Mucosa of stomach (tissue), 1 donor: Measurements from ENCODE around the gene TMEM250.
A peak's percentile ranks its signal among the peaks of the same experiment; 100 is the strongest.

Source experiments
- H3K27me3 ChIP-seq: one replicate; pipeline ENCODE4 v1.7.0; 2013; ENCODE audit warnings: mild to moderate bottlenecking, low read length; ENCODE audit not compliant: control insufficient read depth, insufficient read depth
- H3K36me3 ChIP-seq: one replicate; pipeline ENCODE4 v1.7.0; 2013; ENCODE audit warnings: low read length; ENCODE audit not compliant: control insufficient read depth, insufficient read depth
- H3K4me1 ChIP-seq: one replicate; pipeline ENCODE4 v1.7.0; 2013; ENCODE audit warnings: mild to moderate bottlenecking, low read length; ENCODE audit not compliant: control insufficient read depth, insufficient read depth
- H3K4me3 ChIP-seq: one replicate; pipeline ENCODE4 v1.7.0; 2013; ENCODE audit warnings: low read length
- H3K9ac ChIP-seq: one replicate; pipeline ENCODE4 v1.7.0; 2013; ENCODE audit warnings: mild to moderate bottlenecking, low read length, moderate library complexity
- H3K9me3 ChIP-seq: one replicate; pipeline ENCODE4 v1.7.0; 2013; ENCODE audit warnings: mild to moderate bottlenecking, low read length, moderate library complexity; ENCODE audit not compliant: control insufficient read depth
- donor health status: Pancreatic carcinoma.

TMEM250 gene

DNA sequence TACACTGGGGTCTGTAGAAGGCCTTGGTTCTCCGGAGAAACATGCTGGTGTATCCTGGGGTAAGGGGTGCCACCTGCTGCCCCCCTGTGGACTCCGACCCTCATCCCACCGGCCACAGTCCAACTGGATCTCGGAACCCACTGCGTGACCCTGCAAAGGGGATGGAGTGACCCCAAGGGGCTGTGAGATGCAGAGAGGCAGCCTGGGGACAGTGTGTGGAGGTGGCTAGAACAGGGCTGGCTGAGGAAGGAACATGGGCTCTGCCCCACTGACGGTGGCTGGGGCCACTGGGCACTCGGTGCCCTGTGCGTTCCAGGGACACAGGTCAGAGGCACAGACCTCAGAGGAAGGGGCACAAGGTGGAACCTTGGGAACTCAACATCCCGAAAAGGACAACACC is 25.9 kb downstream of the TMEM250 start:
- H3K9ac ChIP-seq, result no peak overlapping the region
- no peak overlapping the region for H3K4me3 ChIP-seq
- no peaks in the 10 kb centered on the region for H3K27me3 ChIP-seq
- no peaks in the 10 kb centered on the region for H3K36me3 ChIP-seq
- no peaks in the 10 kb centered on the region for H3K9me3 ChIP-seq
- peaks cover 41% of the 10 kb centered on the region for H3K4me1 ChIP-seq

DNA sequence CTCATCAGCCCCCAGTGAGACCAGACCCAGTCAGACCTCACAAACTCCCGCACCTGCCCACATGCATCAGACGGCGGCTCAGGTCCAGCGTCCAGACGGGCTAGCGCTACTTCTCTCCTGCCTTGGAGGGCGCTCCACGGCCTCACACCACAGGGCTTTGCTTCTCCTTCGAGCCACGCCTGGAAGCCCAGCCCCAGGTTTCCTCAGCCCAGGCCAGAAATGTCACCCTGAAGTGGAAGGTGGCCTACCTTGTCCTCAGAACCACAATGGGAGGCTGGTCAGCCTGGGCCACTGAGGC is 26.4 kb downstream of the TMEM250 start:
- Histone ChIP-seq H3K4me1 (peaks cover 42% of the 10 kb centered on the region), H3K9me3 (no peaks in the 10 kb centered on the region), H3K27me3 (no peaks in the 10 kb centered on the region), H3K9ac (no peak overlapping the region), H3K4me3 (no peak overlapping the region), H3K36me3 (no peaks in the 10 kb centered on the region)

DNA sequence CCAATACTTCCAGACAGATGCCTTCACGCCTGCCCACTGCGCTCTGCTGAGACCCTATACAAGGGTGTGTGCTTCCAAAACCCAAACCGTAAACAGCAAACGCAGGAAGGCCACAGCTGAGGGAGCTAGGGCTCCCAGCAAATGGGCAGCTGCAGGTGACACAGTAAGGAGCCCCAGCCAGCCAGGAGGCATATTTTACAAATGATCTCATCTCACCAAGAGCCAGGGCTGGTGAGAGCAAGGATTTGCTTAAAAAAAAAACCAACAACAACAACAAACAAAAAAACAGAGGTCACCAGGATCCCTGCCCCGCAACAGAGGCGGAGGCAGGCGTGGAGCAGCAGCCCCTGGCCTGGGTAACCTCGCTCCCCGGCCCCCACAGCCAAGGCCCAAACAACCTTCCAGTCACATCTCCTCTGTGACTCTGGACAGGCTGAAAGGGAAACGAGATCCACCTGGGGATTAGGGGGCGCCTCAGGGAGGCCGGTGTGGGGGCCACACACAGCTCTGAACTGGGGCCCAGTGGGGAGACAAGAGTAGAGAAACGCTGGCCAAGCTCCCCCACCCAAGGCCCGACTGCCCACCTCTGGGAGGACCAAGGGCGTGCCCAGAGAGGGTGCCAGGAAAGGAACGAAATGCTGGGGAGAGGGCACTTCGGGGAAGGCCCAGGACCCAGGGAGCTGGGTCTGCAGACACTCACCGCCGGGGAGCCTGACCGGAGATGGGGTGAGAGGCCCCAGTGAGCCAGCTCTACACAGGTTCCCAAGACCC is 26.9 kb downstream of the TMEM250 start:
- no peaks in the 10 kb centered on the region for H3K27me3 ChIP-seq
- no peak overlapping the region for H3K4me3 ChIP-seq
- peaks cover 42% of the 10 kb centered on the region for H3K4me1 ChIP-seq
- no peak overlapping the region for H3K9ac ChIP-seq
- H3K9me3 ChIP-seq, result no peaks in the 10 kb centered on the region
- H3K36me3 ChIP-seq, result no peaks in the 10 kb centered on the region

DNA sequence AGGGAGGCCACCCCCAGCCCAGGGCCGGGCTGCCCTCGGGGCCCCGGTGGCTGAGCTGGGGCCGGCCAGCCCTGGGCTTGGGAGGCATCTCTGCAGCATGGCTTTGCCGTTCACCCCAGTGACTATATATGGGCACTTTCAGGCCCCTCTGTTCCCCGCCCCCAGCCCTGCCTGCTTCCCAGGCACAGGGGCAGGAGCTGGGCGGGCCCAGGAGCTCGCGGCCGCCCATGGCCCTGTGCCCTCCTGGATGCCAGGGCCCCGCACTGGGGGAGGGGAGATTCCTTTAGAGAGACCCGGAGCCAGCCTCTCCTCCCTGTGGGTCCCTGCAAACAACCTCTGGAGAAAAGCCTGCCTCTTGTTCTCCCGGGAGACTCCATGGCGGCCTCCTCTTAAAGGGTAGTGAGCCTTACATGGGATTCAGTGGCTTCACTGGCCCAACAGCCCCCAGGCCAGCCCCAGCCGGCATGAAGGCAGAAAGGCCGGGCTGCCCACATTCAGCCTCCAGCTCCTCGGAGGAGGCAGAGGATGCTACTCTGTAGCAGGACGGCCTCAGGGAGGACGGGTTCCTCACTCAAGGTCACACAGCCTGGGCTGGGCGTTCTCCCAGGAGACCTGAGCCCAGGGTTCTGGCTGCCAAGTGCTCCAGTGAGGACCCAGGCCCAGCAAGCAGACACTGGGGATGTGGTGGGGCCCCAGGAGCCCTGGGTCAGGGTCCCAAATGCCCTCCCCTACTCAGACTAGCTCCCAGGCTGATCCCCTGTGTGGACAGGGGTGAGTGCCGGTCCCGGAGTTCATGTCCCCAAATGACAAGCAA is 27.7 kb downstream of the TMEM250 start:
- H3K4me1 ChIP-seq, result peaks cover 45% of the 10 kb centered on the region

DNA sequence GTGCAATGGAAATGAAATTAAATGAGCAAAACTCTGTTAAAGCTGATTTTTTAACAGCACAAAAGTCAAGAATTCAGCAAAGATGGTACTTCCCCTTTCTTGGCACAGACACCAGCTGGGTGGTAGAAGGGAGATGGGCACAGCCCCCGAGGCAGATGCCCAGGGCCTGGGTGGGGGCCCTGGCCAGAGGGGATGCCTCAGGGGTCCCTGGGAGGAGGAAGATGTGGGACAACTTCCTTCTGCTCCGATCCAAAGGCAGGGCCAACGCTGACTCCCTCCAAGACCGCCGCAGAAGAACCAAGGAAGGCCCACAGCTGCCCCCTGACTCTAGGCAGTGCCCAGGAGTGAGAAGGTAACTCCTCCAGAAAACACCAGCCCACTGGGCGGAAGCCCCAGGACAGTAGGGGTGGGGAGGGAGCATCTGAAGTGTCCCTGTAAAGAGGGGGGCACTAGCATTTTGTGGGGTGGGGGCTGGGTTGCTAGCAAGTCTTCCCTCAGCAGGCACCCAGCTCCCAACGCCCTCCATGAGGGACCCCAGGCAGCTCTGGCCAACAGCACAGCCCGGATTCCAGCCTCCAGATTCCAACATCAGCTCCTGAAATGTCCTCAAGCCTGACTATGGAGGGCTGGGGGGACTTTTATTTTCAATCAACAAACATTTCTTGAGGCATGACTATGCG is 28.5 kb downstream of the TMEM250 start:
- Histone ChIP-seq H3K9me3 (no peaks in the 10 kb centered on the region), H3K4me1 (peaks cover 50% of the 10 kb centered on the region), H3K4me3 (no peak overlapping the region), H3K27me3 (no peaks in the 10 kb centered on the region), H3K9ac (peak overlapping the region; percentile 22), H3K36me3 (no peaks in the 10 kb centered on the region)

More for the DNA sequence above, 27.7 kb downstream of the TMEM250 start:
- Histone ChIP-seq H3K36me3 (no peaks in the 10 kb centered on the region), H3K9me3 (no peaks in the 10 kb centered on the region), H3K9ac (no peak overlapping the region), H3K27me3 (no peaks in the 10 kb centered on the region), H3K4me3 (no peak overlapping the region)

DNA sequence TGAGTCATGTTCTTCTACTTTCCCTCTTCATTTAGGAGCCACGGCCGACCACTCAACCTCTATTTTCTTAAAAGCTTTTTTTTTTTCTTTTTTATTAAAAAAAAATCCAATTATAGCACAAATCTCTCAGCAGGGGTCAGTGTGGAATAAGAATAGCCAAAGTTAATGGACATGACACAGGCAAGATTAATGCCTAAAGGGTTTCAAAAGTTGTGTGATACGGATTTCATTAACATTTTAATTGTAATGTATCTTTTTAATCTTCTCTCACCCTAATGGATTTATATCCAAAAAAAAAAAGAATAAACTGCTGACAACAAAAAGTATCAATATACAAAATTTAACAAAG is 29.0 kb downstream of the TMEM250 start:
- Histone ChIP-seq H3K36me3 (no peaks in the 10 kb centered on the region), H3K27me3 (no peaks in the 10 kb centered on the region), H3K9ac (peak overlapping the region; percentile 22), H3K4me3 (no peak overlapping the region), H3K9me3 (no peaks in the 10 kb centered on the region), H3K4me1 (peaks cover 50% of the 10 kb centered on the region)

DNA sequence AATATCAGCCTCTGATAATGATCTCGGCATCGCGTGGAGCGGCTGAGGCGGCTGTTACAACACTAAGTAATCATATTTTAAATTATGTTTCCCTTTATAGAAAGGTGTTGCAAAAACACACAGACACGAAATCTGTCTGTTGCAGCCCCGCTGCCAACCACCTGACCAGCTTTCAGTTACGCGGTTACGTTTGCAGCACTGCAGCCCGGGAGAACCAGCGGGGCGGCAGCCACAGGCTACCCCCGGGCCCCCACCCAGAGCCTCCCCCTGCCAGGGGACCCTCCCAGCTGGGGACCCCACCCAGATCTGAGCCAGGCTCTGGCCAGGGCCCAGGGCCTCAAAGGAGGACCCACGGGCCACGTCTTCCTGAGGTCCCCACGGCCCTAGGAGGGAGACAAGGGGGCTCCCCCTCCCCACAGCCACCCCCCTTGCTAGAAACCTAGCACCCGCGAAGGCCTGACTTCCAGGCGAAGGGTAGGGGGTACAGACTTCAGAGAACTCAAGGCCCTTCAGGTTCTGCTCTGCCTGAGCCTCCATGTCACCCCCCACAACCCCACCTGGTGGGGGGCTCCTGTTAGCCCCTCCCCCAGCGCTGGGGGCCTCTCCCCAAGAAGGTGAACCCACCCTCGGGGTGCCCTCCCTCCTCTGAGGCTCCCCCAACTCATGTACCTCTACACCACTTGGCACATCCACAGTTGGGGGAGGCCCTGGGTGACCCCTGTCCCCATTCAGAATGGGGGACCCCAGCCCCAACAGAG is 29.6 kb downstream of the TMEM250 start:
- H3K4me1 ChIP-seq, result peaks cover 48% of the 10 kb centered on the region
- H3K9me3 ChIP-seq, result no peaks in the 10 kb centered on the region
- H3K9ac ChIP-seq, result peak overlapping the region; percentile 39
- H3K36me3 ChIP-seq, result no peaks in the 10 kb centered on the region
- H3K4me3 ChIP-seq, result no peak overlapping the region
- H3K27me3 ChIP-seq, result no peaks in the 10 kb centered on the region

DNA sequence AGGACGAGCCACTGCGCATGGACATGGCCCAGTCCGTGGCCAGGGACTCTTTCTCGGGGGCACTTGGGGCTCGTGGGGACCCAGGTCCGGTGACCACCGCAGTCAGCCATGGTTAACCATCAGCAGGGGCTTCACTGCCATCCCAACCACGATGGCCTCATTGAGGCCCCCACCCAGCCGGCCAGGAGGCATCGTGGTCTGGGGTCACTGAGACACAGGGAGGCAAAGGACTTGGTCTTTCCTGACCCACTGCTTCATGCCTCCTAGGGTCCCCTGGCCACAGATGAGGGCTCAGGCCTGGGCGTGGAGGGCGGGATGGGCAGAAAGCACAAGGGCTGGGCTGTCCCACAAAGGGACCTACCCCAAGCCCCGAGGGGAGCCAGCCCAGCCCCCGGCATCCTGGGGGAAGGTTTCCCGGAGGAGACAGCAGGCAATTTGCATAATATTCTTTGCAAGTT is 30.2 kb downstream of the TMEM250 start:
- no peaks in the 10 kb centered on the region for H3K36me3 ChIP-seq
- no peaks in the 10 kb centered on the region for H3K9me3 ChIP-seq
- peak overlapping the region; percentile 39 for H3K9ac ChIP-seq
- H3K27me3 ChIP-seq, result no peaks in the 10 kb centered on the region
- no peak overlapping the region for H3K4me3 ChIP-seq
- H3K4me1 ChIP-seq, result peaks cover 42% of the 10 kb centered on the region

DNA sequence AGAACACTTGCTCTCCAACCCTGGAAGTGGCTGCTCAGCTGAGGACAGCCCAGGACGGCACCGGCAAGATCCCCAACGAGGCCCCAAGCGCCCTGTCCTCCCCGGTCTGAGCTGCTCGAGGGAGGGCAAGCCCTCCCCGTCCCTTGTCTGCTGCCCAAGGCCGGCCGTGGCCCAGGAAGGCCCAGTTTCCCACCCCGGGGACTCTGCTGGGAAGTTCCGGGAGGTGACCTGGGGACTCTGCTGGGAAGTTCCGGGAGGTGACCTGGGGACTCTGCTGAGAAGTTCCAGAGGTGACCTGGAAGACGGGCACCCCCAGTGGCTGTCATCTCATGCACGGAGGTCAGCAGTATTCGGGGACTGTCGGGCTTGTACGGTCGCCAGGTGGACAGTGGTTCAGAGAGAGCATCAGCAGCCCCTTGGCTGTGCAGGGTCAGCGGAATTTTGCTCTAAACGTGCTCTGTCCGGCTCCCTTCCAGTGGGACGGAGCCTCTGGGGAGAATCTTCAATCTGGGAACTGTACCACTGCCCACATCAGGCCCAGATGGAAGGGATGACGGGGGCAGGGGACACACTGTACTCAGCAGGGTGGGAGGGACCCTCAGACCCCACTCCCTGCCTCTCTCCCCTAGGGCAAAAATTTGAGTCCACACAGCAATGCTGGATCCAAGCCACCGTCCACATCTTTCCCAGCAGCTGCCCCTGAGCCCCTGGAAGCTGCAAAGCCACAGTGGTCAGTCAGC is 30.8 kb downstream of the TMEM250 start:
- peaks cover 36% of the 10 kb centered on the region for H3K4me1 ChIP-seq
- H3K27me3 ChIP-seq, result no peaks in the 10 kb centered on the region
- no peak overlapping the region for H3K9ac ChIP-seq
- H3K9me3 ChIP-seq, result no peaks in the 10 kb centered on the region
- H3K4me3 ChIP-seq, result no peak overlapping the region
- H3K36me3 ChIP-seq, result no peaks in the 10 kb centered on the region

DNA sequence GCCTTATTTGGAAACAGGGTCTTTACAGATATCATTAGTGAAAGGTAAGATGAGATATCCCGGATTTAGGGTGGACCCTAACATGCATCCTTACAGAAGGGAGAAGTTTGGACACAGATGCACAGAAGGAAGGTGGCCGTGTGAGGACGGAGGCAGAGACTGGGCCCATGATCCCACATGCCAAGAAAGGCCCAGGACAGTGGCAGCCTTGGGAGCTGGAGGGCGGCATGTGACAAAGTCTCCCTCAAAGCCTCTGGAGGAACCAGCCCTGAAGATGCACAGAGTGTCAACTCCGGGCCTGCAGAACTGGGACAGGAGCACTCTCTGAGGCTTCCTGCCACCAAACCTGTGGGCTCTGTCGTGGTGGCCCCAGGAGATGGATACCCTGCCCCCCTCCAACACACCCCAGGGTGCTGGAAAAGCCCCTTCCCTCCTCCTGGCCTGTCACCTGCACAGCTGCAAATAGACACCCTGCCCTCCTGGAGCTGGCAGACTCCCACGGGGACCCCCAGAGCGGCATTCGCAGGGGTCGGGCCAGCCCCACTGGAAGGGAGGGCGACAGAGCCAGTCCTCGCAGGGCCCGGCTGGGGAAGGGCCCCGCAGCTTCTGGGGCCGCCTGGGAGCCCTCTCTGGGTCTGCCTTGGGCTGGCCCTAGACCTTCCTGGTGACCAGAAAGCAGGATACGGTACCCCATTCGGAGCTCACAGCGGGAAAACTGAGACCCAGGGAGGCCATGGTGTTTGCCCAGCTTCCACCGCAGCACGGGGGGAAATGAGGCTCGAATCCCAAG is 31.5 kb downstream of the TMEM250 start:
- Histone ChIP-seq H3K4me1 (peaks cover 34% of the 10 kb centered on the region), H3K9ac (no peak overlapping the region), H3K27me3 (no peaks in the 10 kb centered on the region), H3K4me3 (no peak overlapping the region), H3K9me3 (no peaks in the 10 kb centered on the region), H3K36me3 (no peaks in the 10 kb centered on the region)
